ENCODE data around the gene SLC6A1. TPM values are rescaled to one million over a fixed set of nuclear protein-coding genes. Genes with fewer than 3 reads are reported as not detected.

SLC6A1 gene
- total and polyA plus RNA-seq, 2 of the 4 experiments (the other 2 are of a cell fraction), result 0.02 TPM; not detected in 1

GRCh38 chr3:10988991-10989484 lies 3.5 kb upstream of the SLC6A1 start:
- Histone ChIP-seq H2BK15ac (ENCODE audit: low read depth, low read length) (no peak overlapping the region), H3K4ac (ENCODE audit: low read depth, low read length) (no peak overlapping the region), H3K9ac (ENCODE audit: low read depth, low read length) (no peak overlapping the region), H2BK5ac (ENCODE audit: low read depth, low read length, poor library complexity, severe bottlenecking) (no peak overlapping the region), H3K27ac (ENCODE audit: insufficient read depth, low read length) (no peak overlapping the region), H3K18ac (ENCODE audit: low read depth, low read length) (no peak overlapping the region), H3K4me3 (ENCODE audit: insufficient read depth, low read depth, low read length) (no peak overlapping the region), H3K14ac (replicated peaks; ENCODE audit: low read depth, low read length) (no peak overlapping the region), H4K20me1 (ENCODE audit: insufficient read depth, low read length) (no peaks in the 10 kb centered on the region), H2BK20ac (ENCODE audit: low read depth, low read length) (no peak overlapping the region), H4K91ac (ENCODE audit: insufficient read depth, low read depth, low read length) (no peak overlapping the region), H3K79me1 (ENCODE audit: low read depth in 1 of 2, low read length in 2 of 2) (no peaks in the 10 kb centered on the region), H3K4me1 (ENCODE audit: control insufficient read depth, insufficient read depth, low read length) (no peaks in the 10 kb centered on the region), H2AFZ (replicated peaks; ENCODE audit: low read length, poor library complexity) (no peak overlapping the region), H3K27me3 (ENCODE audit: control insufficient read depth, insufficient read depth, low read length) (peaks cover 42% of the 10 kb centered on the region), H4K8ac (ENCODE audit: low read depth in 2 of 2, low read length in 2 of 2) (no peak overlapping the region), H2BK120ac (ENCODE audit: low read depth, low read length) (no peak overlapping the region), H3K36me3 (ENCODE audit: control insufficient read depth, insufficient read depth, low read length) (no peaks in the 10 kb centered on the region), H4K5ac (ENCODE audit: low read depth, low read length) (no peak overlapping the region), H3K23ac (ENCODE audit: low read depth, low read length) (no peak overlapping the region), H3K4me2 (ENCODE audit: low read depth, low read length) (no peak overlapping the region), H3K9me1 (ENCODE audit: insufficient read depth, low read length) (no peaks in the 10 kb centered on the region), H3K9me3 (ENCODE audit: control insufficient read depth, insufficient read depth, low read length) (no peaks in the 10 kb centered on the region), H2AK9ac (replicated peaks; ENCODE audit: low read depth, low read length, poor library complexity) (no peak overlapping the region), H2AK5ac (ENCODE audit: low read depth, low read length) (no peak overlapping the region), H3K56ac (ENCODE audit: extremely low read depth, insufficient read depth, low read length) (no peak overlapping the region)
- no peak for DNase-seq
- CTCF ChIA-PET, result no interaction called here
- BruUV-seq (replicated peaks), result no TSS peak
- intact Hi-C loops (cut with micrococcal nuclease) (no loop called here), dilution Hi-C loops (cut with HindIII; ENCODE audit: low sequenced_read_pairs, unreplicated experiment) (no loop called here), in situ Hi-C loops (cut with MboI; ENCODE audit: low sequenced_read_pairs) (no loop called here)
- WGBS, 2 experiments (ENCODE audit: extremely low coverage in 2 of 2, insufficient read length in 1 of 2), result 33% methylated on average over 2 of the region's 7 CpGs; no CpG with 5 or more reads in 1 of the 2 experiments
- no peak for ATAC-seq (ENCODE audit: low read depth)
- POLR2A ChIA-PET (ENCODE audit: unreplicated experiment), result no interaction called here
- TF ChIP-seq MXI1 (IDR thresholded peaks at IDR 0.05; ENCODE audit: borderline replicate concordance, low read depth, low read length), result no peak
- no peak for TF ChIP-seq RFX5 (IDR thresholded peaks at IDR 0.05; ENCODE audit: low read depth, low read length)
- TF ChIP-seq SMC3 (IDR thresholded peaks at IDR 0.05; ENCODE audit: low read depth, low read length), result no peak
- TF ChIP-seq MAFK (IDR thresholded peaks at IDR 0.05; ENCODE audit: low read depth, low read length), result no peak
- no peak for TF ChIP-seq POLR2A (IDR thresholded peaks at IDR 0.05; ENCODE audit: low read depth, low read length)
- no peak for TF ChIP-seq FOS (IDR thresholded peaks at IDR 0.05; ENCODE audit: low read depth, low read length)
- TF ChIP-seq NFE2L2 (IDR thresholded peaks at IDR 0.05; ENCODE audit: low read depth, low read length), result no peak
- no peak for TF ChIP-seq CEBPB (IDR thresholded peaks at IDR 0.05; ENCODE audit: low read depth, low read length)
- TF ChIP-seq USF2 (IDR thresholded peaks at IDR 0.05; ENCODE audit: low read depth, low read length), result no peak
- TF ChIP-seq ELK1 (IDR thresholded peaks at IDR 0.05; ENCODE audit: borderline replicate concordance, low read depth, low read length), result no peak
- TF ChIP-seq CTCF (conservative IDR thresholded peaks at IDR 0.05; ENCODE audit: low read depth, low read length), result no peak
- TF ChIP-seq RCOR1 (IDR thresholded peaks at IDR 0.05; ENCODE audit: insufficient replicate concordance, low read length), result no peak

Measured in IMR-90 (cell line).